Astrocyte of the spinal cord (primary cell): Measurements from ENCODE around the gene PKNOX2.

Source experiments
- DNase-seq: peaks from one replicate; pipeline ENCODE4 v3.0.0; 2011; ENCODE audit warnings: low read depth, low spot score
- H3K4me3 ChIP-seq: 2 replicates; pipeline ENCODE4 v1.5.1; 2011; ENCODE audit warnings: low read depth, mild to moderate bottlenecking, low read length, moderate library complexity
- in situ Hi-C: cut with HindIII; loops from 2 replicates; pipeline ENCODE4 v1.10.0; 2017; ENCODE audit warnings: low sequenced_read_pairs
- TF ChIP-seq, protein P1 (sequence below): IDR thresholded peaks from 2 replicates; pipeline ENCODE4 v1.5.1; 2012; ENCODE audit warnings: low read depth, mild to moderate bottlenecking, low read length, inconsistent platforms

PKNOX2 gene

GRCh38 chr11:125381499-125382044, 217.0 kb downstream of the PKNOX2 start:
- in situ Hi-C loops: no loop called here
- DNase-seq: no peak
- H3K4me3 ChIP-seq: no peak overlapping the region
- TF ChIP-seq, protein P1, sequence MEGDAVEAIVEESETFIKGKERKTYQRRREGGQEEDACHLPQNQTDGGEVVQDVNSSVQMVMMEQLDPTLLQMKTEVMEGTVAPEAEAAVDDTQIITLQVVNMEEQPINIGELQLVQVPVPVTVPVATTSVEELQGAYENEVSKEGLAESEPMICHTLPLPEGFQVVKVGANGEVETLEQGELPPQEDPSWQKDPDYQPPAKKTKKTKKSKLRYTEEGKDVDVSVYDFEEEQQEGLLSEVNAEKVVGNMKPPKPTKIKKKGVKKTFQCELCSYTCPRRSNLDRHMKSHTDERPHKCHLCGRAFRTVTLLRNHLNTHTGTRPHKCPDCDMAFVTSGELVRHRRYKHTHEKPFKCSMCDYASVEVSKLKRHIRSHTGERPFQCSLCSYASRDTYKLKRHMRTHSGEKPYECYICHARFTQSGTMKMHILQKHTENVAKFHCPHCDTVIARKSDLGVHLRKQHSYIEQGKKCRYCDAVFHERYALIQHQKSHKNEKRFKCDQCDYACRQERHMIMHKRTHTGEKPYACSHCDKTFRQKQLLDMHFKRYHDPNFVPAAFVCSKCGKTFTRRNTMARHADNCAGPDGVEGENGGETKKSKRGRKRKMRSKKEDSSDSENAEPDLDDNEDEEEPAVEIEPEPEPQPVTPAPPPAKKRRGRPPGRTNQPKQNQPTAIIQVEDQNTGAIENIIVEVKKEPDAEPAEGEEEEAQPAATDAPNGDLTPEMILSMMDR: no peak

DNA sequence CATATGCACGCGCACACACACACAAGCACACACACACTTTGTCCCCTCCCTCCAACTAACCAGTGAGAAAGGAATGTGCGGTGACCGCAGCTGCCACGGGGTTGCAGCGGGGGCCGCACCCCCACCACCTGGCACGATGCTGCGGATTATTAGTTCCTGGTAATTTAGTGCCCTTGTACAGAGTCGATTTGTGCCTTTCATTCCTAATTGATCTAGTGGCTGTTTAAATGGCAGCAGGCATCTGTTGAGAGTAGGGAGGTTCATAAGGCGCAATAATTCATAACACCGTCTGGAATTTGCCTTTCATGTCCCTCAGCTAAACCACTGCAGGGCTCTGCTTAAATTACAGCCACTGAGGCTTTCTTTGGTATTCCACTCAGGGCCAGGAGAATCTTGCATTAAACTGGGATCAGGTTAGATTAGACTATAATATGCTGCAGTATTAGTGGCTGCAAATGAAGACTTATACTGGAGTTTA, 217.8 kb downstream of the PKNOX2 start:
- no peak overlapping the region for H3K4me3 ChIP-seq

GRCh38 chr11:125382822-125383221, 218.3 kb downstream of the PKNOX2 start:
- H3K4me3 ChIP-seq: no peak overlapping the region
- TF ChIP-seq, protein P1: no peak
- in situ Hi-C loops: no loop called here
- DNase-seq: no peak

More for the DNA sequence above, 217.8 kb downstream of the PKNOX2 start:
- in situ Hi-C loops: no loop called here
- no peak for DNase-seq
- TF ChIP-seq, protein P1: no peak

DNA sequence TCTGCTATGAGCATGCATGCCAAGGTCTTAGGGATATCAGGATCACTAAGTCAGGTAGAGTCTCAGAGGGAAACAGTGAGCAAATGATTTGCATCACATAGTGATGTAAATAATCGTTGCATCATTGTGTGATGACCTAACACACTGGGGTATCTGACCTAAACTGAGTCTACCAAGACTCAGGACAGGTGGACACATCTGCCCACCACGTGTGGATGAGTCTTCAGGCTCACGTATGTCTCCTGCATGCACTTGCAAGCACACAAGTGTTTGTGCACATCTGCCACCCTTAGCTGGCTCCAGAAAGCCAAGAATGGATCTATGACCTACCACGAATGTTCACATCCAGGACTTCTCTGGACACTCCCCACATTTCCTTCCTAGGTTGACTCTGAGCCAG, 220.3 kb downstream of the PKNOX2 start:
- in situ Hi-C loops: no loop called here
- DNase-seq: no peak
- TF ChIP-seq, protein P1: no peak
- H3K4me3 ChIP-seq: no peak overlapping the region

GRCh38 chr11:125387901-125388300, 223.3 kb downstream of the PKNOX2 start:
- TF ChIP-seq, protein P1: no peak
- no peak for DNase-seq
- in situ Hi-C loops: no loop called here
- no peak overlapping the region for H3K4me3 ChIP-seq

- DNase-seq: no peak
- in situ Hi-C loops: no loop called here
- TF ChIP-seq, protein P1: no peak
- H3K4me3 ChIP-seq: no peak overlapping the region
Measured at GRCh38 chr11:125388611-125389010, 224.1 kb downstream of the PKNOX2 start.
